Choroid plexus epithelial cell (primary cell): ENCODE results near the gene SLC24A4.
A peak's percentile ranks its signal among the peaks of the same experiment; 100 is the strongest.

Experiments used
- DNase-seq: peaks from one replicate; pipeline ENCODE4 v3.0.0-alpha.2; 2010; ENCODE audit warnings: low read depth
- H3K4me3 ChIP-seq: 2 replicates; pipeline ENCODE4 v1.5.1; 2011; ENCODE audit warnings: low read depth, mild to moderate bottlenecking, control low read depth, low read length, moderate library complexity
- TF ChIP-seq, protein P1 (sequence below): conservative IDR thresholded peaks from 2 replicates; pipeline ENCODE4 v1.5.1; 2011; ENCODE audit warnings: low read depth, mild to moderate bottlenecking, control low read depth, inconsistent platforms, low read length, moderate library complexity

SLC24A4 gene

DNA sequence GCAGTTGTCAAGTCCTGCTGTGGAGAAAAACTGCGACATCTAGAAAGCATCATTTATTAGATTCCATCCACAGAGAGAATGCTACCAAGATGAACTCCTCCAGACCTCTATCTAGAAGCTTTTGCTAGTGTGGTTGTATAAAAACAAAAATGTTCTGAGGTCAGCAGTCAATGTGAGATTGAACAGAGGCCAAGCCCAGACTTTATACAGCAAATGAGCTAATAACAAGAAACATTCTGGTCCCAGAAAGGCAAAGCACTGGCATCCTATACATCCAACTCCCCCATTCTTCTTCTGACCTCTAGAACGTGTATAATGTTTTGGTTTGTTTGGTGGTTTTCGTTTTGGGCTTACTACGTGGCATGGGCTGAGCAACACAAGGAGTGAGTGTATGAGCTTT is 163.9 kb downstream of the SLC24A4 start:
- TF ChIP-seq, protein P1, sequence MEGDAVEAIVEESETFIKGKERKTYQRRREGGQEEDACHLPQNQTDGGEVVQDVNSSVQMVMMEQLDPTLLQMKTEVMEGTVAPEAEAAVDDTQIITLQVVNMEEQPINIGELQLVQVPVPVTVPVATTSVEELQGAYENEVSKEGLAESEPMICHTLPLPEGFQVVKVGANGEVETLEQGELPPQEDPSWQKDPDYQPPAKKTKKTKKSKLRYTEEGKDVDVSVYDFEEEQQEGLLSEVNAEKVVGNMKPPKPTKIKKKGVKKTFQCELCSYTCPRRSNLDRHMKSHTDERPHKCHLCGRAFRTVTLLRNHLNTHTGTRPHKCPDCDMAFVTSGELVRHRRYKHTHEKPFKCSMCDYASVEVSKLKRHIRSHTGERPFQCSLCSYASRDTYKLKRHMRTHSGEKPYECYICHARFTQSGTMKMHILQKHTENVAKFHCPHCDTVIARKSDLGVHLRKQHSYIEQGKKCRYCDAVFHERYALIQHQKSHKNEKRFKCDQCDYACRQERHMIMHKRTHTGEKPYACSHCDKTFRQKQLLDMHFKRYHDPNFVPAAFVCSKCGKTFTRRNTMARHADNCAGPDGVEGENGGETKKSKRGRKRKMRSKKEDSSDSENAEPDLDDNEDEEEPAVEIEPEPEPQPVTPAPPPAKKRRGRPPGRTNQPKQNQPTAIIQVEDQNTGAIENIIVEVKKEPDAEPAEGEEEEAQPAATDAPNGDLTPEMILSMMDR = no peak
- DNase-seq = peak; percentile 83
- H3K4me3 ChIP-seq = no peak overlapping the region

- H3K4me3 ChIP-seq = no peak overlapping the region
- no peak for DNase-seq
- TF ChIP-seq, protein P1 = no peak
Measured at GRCh38 chr14:92487513-92488133, 164.7 kb downstream of the SLC24A4 start.

GRCh38 chr14:92489394-92490238 is 166.7 kb downstream of the SLC24A4 start:
- TF ChIP-seq, protein P1 = no peak
- H3K4me3 ChIP-seq = no peak overlapping the region
- no peak for DNase-seq

- no peak for DNase-seq
- TF ChIP-seq, protein P1 = no peak
- H3K4me3 ChIP-seq = no peak overlapping the region
Measured at GRCh38 chr14:92490239-92490959, 167.4 kb downstream of the SLC24A4 start.

- TF ChIP-seq, protein P1 = no peak
- no peak overlapping the region for H3K4me3 ChIP-seq
- no peak for DNase-seq
Measured at GRCh38 chr14:92491782-92492181, 168.8 kb downstream of the SLC24A4 start.

DNA sequence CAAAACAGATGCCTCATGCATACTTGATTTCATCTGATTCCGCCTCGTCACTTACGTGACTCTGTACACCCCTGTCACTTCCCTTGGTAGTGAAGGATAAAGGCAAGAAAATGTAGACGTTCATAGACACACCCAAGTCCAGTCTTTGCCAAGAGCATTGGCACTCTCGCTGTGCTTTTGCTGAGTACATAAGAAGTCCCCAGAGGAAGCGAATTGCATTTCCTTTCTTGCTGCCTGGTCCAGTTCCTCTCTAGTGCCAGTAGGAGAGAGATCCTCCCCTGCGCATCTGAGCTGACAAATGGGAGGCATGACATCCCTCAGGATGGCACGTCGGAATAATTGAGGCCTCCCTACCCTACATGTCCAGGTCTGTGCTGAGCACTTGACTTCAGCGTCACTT is 169.3 kb downstream of the SLC24A4 start:
- no peak overlapping the region for H3K4me3 ChIP-seq
- no peak for DNase-seq
- TF ChIP-seq, protein P1 = no peak
